NOMO-1 (cell line): ENCODE data around the gene ATG10.

Experiments used
- DNase-seq, 2 experiments: peaks; one replicate each; lab custom pipeline; 2025; ENCODE audit not compliant: unreplicated experiment in 2 of 2; lab: John Stamatoyannopoulos, UW

ATG10 gene

DNA sequence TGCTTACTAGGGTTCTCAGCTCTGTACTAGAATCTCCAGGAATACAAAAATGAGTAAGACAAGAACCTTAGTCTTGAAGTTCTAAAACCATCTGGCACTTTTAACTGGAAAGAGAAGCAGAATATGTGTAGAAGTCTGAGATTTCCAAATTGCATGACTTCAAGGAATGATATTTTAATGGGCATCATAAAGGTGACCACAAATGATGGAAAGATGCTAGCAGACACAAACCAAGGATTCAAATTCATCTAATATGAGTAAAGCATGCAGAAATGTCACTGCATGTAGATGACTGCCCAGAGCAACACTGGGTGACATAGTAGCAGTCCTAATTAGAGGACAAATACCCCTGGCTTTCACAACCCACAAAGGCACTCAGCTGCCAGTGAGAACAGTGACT lies 189.1 kb downstream of the ATG10 start:
- DNase-seq = no peak

GRCh38 chr5:82162573-82162972 lies 190.8 kb downstream of the ATG10 start:
- DNase-seq = no peak

GRCh38 chr5:82163452-82164175 lies 191.8 kb downstream of the ATG10 start:
- no peak for DNase-seq

- DNase-seq = no peak
Observed at GRCh38 chr5:82164176-82164976, 192.6 kb downstream of the ATG10 start.

DNA sequence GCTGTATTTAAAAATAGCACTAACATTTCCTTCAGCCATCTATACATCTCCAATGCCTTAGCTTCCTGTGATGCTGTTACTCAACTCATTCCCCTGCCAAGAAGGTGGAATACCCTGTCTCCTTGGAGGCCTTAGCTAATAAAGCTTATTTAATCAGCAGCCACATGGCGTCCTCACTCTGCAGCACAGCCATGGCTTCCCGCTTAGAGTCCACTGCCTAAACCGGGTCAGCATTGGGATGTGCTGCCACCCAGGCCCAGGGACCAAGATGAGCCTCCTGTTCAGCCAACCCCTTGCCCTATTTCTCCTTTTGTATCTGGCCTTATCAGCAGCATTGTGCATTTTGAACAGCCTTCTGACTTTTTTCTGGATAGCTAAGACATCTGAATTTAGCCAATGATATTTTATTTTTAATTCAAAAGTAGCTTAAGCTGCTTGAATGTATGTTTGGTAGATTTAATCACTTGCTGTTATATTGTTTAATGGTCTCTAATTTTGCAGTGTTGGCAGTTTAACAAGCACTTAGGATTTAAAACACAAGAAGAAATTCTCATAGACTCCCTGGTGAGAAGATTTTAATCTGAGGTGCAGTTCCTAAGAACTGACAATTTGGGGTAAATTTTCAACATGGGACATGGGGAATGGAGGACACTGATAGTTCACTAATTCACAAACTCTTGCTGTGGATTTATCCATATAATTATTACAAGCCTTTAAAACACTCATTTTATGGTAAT lies 193.3 kb downstream of the ATG10 start:
- no peak for DNase-seq

DNA sequence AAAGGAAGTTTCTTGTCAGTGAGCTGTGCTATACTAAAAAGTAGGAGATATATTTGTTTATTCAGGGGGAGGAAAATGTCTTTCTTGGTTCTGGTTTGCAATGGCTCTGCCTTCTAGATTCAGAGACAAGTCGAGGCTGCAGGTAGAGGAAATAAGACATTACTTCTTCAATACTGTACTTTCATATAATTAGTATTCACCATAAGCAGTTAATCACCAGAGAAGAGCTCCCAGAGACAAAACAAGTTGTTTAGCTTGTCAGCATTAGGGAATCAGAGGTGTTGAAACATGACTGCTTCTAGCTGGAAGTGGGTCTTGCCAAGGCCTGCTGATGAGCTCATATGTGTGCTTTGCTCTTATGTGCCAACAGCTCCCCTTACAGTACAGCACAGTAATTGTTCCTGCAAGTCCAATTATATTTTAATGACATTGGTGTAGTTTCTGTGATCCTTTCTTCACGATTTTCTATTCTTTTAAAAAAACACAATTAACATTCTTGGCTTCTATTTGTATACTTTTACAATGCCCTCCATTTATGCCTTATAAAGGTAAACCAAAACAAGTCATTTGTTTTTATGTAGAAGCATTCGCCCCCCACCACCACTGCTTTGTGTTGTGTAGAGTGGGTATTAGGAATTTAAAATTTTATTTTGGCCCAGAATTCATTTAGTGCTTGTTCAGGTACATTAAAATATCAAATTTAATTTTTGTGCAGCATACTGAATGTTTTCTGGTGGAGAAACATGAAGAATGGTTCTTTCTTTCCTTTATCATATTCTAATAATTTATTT lies 194.1 kb downstream of the ATG10 start:
- peak; percentile 74 to 87 for DNase-seq

DNA sequence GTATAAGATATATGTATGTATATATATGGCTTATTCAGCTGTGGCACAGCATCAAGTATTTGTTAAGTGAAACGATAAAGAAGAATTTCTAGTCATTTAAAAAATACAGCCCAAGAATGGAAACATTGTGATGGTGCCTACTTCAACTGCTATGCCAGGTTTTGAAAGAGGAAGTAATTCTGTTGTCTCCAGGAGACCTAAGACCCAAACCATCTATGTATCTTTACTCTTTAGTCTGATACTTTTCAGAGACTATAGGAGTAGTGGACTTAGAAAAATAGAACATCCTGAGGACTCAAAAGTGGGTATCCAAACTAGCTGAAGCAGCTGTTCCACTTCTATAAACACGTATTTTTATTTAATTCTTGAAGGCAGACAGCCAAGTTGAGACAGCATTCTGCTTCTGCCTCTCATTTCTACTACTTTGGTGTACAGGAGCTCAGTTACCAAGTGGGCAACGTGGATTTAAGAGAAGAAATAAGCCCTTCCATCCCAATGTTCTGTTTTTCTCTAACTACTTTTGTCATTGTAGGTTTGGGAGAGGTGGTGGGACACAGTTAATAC lies 195.6 kb downstream of the ATG10 start:
- peak in 1 of 2 experiments; percentile 41 for DNase-seq

- DNase-seq = no peak
Observed at GRCh38 chr5:82168294-82168693, 196.5 kb downstream of the ATG10 start.

DNA sequence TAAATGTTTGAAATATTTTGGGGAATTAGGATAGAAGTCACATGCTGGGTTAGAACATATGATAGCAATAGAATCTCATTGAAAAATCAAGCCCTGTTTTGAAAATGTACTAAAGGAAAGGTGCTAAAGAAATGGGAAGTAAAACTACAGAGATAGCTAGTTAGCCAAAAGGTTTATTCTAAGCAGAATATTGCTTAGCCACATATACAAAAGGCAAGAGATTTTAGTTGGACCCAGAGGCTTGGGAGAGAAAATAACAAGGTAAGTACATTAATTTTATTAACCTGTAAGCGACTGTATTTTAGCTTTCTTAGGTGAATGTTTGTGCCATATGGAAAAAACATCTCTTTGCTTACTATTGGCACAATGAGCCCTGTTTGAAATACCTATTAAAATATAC lies 198.1 kb downstream of the ATG10 start:
- peak; percentile 12 to 58 for DNase-seq

DNA sequence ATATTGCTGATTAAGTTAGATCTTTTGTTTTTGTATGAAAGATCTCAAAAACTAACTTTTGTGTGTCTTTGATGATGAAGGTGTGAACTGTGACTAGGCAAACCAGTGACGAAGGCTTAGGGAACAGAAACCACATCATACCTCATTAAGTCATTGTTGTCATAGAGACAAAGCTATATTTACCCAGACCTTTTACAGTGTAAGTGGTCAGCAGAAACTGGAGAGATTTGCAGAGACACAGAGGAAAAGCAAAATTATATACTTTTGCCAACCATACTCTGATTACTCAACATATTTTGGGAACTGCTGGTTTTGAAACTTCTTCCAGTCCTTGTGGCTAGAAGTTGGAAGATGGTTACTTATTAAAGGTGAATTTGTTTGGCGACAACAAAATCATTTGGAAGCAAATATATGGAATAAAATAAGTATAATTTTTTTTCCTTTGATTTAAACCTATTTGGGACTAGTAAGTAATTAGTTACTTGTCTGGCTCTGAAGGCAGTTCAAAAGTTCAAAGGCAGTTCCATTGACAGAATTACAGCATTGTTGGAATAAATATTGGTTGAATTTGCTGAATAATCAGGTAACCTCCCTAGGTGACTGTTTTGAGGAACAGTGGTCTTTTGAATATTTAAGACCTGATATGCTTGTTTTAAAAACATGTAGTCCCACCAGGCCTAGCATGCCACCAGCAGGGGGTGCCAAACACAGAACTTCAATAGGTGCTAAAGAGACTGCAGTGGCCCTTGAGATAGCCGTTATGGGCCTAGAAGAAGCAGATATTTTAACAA lies 202.5 kb downstream of the ATG10 start:
- peak; percentile 84 to 99 for DNase-seq

- no peak for DNase-seq
Observed at GRCh38 chr5:82174919-82175219, 203.0 kb downstream of the ATG10 start.

DNA sequence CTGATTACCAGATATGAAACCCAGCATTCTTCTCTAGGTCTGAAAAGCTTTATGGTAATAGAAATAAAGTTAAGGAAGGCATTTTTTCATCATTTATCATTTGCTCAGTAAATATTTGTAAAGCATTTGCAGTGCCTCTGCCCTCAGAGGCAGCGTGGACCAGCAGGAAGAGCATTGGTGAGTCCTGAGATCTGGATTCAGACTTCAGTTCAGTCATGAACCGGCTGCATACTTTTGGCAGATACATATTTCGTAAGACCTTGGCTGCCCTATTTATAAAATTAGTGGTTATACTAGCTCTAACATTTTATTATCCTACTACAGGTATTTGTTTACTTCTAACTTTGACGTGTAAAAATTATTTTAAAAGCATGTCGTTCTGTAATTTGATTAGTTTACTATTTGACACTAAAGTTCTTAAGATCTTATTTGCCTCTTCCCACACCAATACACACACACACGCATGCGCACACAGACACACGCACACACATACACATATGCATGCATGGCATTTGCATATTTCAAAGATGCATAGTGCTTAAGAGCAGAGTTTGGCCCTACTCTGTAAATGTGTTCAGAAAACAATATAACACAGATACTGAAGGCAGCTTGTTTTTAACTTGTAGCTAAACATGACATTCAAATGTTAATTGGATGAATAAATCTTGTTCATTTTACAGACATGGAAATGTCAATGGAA lies 204.4 kb downstream of the ATG10 start:
- peak in 1 of 2 experiments; percentile 1 for DNase-seq

DNA sequence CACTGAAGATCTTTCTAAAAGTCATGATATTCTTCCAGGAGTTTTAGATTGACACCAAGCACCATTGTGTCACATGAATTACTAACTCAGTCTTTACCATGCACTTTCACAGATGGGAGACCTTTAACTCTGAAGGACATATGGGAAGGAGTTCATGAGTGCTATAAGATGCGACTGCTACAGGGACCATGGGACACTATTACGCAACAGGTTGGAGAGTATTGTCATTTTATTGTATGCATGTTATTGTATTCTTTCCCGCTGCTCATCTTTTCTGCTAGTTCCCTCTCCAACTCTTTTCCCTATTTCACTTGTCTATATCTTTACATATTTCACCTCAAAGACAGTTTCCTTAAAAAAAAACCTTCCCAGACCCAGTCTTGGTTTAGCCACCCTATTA lies 206.6 kb downstream of the ATG10 start:
- no peak for DNase-seq

DNA sequence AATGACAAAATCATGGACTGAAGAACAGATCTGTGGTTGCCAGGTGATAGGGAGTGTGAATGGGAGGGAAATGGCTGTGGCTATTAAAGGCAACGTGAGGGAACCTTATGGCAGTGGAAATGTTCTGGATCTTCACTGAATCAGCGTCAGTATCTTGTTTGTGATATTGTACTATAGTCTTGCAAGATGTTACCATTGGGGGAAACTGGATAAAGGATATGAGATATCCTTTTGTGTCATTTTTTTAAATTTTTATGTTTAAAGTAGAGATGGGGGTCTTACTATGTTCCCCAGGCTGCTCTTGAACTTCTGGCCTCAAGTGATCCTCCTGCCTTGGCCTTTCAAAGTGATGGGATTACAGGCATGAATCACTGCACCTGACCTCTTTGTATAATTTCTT lies 210.8 kb downstream of the ATG10 start:
- no peak for DNase-seq

GRCh38 chr5:82183828-82184227 lies 212.0 kb downstream of the ATG10 start:
- peak; percentile 25 to 44 for DNase-seq

GRCh38 chr5:82185851-82186250 lies 214.0 kb downstream of the ATG10 start:
- no peak for DNase-seq

DNA sequence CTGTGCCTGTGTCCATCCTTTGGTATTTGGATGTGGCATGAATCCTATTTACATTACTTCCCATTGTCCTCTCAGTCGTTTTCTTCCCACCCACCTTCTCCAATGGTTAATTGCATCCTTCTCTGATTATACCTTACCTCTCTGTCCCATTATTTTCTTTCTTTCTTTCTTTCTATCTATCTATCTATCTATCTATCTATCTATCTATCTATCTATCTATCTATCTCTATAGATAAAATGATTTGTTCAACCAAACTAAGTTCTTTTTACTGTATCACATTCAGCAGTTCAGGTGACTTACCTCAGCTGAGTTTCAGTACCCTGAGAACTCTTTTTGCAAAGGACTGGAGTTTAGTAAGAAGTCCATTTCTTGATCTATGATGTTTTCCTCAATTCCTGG lies 225.7 kb downstream of the ATG10 start:
- DNase-seq = no peak

GRCh38 chr5:82204567-82204966 lies 232.7 kb downstream of the ATG10 start:
- DNase-seq = no peak

DNA sequence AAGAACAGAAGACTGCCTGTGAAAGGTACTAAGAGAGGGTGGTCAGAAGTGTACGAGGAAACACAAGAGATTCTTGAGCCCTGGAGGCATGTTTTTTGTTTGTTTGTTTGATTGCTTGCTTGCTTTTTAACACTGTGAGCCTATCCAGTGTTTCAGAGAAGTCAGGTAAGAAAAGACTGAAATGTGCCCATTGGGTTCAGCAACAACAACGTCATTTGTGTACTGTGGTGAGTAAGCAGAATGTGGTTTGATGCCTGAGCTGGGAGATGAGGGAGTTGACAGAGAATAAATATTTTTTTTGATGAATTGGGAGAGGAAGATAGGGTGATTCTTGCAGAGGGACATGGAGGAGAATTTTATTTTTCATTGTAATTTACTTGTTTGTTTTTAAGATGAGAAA lies 233.2 kb downstream of the ATG10 start:
- no peak for DNase-seq
